Epithelial cell of proximal tubule (primary cell): ENCODE results near the gene MAGEB17. TPM values are rescaled to one million over a fixed set of nuclear protein-coding genes. Genes with fewer than 3 reads are reported as not detected.

Experiments
- DNase-seq: peaks from one replicate; pipeline ENCODE4 v3.0.0-alpha.2; 2011; ENCODE audit warnings: low read depth
- H3K4me3 ChIP-seq: 2 replicates; pipeline ENCODE4 v1.5.1; 2011; ENCODE audit warnings: low read depth, mild to moderate bottlenecking, low read length
- CTCF ChIP-seq: conservative IDR thresholded peaks from 2 replicates; pipeline ENCODE4 v1.5.1; 2012; ENCODE audit warnings: low read depth, mild to moderate bottlenecking, low read length
- total RNA-seq: library from RNA; depleted of rRNA; stranded (reverse); fragments of >200 nt; gene quantifications from 2 replicates; pipeline ENCODE4 v1.2.3, GENCODE V29; 2015

The MAGEB17 gene
- total RNA-seq, 1 donor from 2014 or later: not detected

- no peak overlapping the region for H3K4me3 ChIP-seq
- no peak for DNase-seq
- TF ChIP-seq CTCF: no peak
Observed at GRCh38 chrX:16130707-16131106, 36.6 kb upstream of the MAGEB17 start.

GRCh38 chrX:16134936-16135335 lies 32.3 kb upstream of the MAGEB17 start:
- no peak for DNase-seq
- no peak overlapping the region for H3K4me3 ChIP-seq
- no peak for TF ChIP-seq CTCF

- TF ChIP-seq CTCF: no peak
- no peak overlapping the region for H3K4me3 ChIP-seq
- no peak for DNase-seq
Observed at GRCh38 chrX:16136080-16136479, 31.2 kb upstream of the MAGEB17 start.

- H3K4me3 ChIP-seq: no peak overlapping the region
- TF ChIP-seq CTCF: no peak
- DNase-seq: no peak
Observed at GRCh38 chrX:16137416-16138107, 29.7 kb upstream of the MAGEB17 start.

- peak; percentile 29 for TF ChIP-seq CTCF
- H3K4me3 ChIP-seq: no peak overlapping the region
- DNase-seq: no peak
Observed at GRCh38 chrX:16138108-16138427, 29.2 kb upstream of the MAGEB17 start.

- no peak overlapping the region for H3K4me3 ChIP-seq
- no peak for DNase-seq
- TF ChIP-seq CTCF: no peak
Observed at GRCh38 chrX:16140448-16140847, 26.8 kb upstream of the MAGEB17 start.

GRCh38 chrX:16140983-16141382 lies 26.3 kb upstream of the MAGEB17 start:
- no peak for TF ChIP-seq CTCF
- DNase-seq: no peak
- H3K4me3 ChIP-seq: no peak overlapping the region
